ENCODE measurements around the gene ABCB8. TPM values are rescaled to one million over a fixed set of nuclear protein-coding genes. Genes with fewer than 3 reads are reported as not detected.

ABCB8 gene
- total and polyA plus RNA-seq, 9 of the 15 experiments (the other 6 are each of a cell fraction or from before 2014, with no cell fraction given) = 7.6 to 106 (median 36.3) TPM

DNA sequence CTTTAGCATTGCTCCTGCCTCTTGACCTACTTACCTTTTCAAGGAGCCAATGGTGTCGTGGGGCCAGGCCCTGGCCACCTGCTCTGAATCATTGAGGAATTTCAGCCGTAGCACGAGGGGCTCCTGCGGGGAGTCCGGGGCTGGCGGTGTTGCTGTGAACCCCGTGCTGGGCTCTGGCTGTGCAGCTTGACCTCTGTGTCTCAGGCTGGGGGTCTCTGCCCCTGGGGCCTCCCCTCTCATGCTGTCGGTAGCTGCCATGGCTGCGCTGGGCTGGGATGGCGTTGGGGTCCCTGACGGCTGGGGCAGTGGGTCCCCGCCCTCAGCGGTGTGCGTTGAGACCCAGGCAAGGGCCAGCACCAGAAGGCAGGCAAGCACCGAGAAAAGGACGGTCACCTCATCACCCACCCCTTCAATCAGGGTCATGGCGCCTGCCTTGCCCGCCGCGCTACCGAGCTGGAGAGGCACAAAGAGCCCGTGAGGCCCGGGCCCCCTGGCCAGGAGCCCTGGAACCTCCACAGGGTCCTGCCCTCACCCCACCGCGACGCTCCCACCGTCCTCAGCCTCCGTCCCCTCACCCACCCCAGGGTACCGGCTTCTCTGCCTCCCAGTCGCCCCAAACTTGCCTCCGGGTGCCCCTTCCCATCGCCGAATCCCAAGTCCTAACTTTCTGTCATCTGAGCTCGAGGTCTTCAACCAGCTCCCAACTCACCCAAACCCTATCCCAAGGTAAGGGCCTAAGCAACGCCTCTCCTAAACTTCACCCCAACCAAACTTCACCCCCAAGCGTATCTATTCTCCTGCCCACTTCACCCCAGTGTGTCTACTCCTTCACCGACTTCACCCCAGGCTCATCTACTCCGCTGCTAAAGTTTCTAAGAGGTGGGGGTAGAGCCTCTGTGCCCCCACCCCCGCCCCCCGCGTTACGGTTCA, 54.2 kb downstream of the ABCB8 start (continued):
- TF ChIP-seq STAG1 (CRISPR knock-in tag; IDR thresholded peaks at IDR 0.05; ENCODE audit: borderline replicate concordance) (no peak), MED1 (CRISPR knock-in tag; IDR thresholded peaks at IDR 0.05; ENCODE audit: borderline replicate concordance) (no peak), KDM2B (CRISPR knock-in tag; IDR thresholded peaks at IDR 0.05) (no peak), HEY1 (CRISPR knock-in tag; IDR thresholded peaks at IDR 0.05; ENCODE audit: borderline replicate concordance) (no peak), TEAD1 (CRISPR knock-in tag; IDR thresholded peaks at IDR 0.05) (no peak), HLTF (IDR thresholded peaks at IDR 0.05) (peak; percentile 74; the same call in 1 of the 2 replicates), RHOXF2B (CRISPR knock-in tag; conservative IDR thresholded peaks at IDR 0.05) (no peak), ZNF324 (CRISPR knock-in tag; IDR thresholded peaks at IDR 0.05) (no peak), BCOR (IDR thresholded peaks at IDR 0.05) (peak; percentile 66), ZNF140 (CRISPR knock-in tag; IDR thresholded peaks at IDR 0.05) (no peak), TCFL5 (CRISPR knock-in tag; conservative IDR thresholded peaks at IDR 0.05) (no peak), GTF2A2 (tag; IDR thresholded peaks at IDR 0.05) (no peak), ZNF212 (CRISPR knock-in tag; IDR thresholded peaks at IDR 0.05) (no peak), FOXK1 (CRISPR knock-in tag; IDR thresholded peaks at IDR 0.05; ENCODE audit: borderline replicate concordance) (no peak), PHF20 (IDR thresholded peaks at IDR 0.05; ENCODE audit: partially characterized antibody) (no peak), ZNF316 (IDR thresholded peaks at IDR 0.05) (no peak; the same call in 1 of the 2 replicates), KDM5B (IDR thresholded peaks at IDR 0.05; ENCODE audit: insufficient replicate concordance, low read depth, low read length) (peak; percentile 45), EP400 (IDR thresholded peaks at IDR 0.05) (no peak), HMGN3 (IDR thresholded peaks at IDR 0.05; ENCODE audit: borderline replicate concordance, extremely low read depth, insufficient read length, low read depth, low read length) (peak; percentile 81), GATAD2B (IDR thresholded peaks at IDR 0.05; ENCODE audit: borderline replicate concordance) (no peak), ZBTB7A (IDR thresholded peaks at IDR 0.05; ENCODE audit: borderline replicate concordance, control insufficient read depth, low read depth, low read length) (no peak; the same call in 1 of the 2 replicates), CBFA2T3 (IDR thresholded peaks at IDR 0.05) (no peak), PTTG1 (tag; IDR thresholded peaks at IDR 0.05; ENCODE audit: low read depth) (no peak), ZNF707 (CRISPR knock-in tag; conservative IDR thresholded peaks at IDR 0.05) (no peak)
- TF ChIP-seq, protein P1, sequence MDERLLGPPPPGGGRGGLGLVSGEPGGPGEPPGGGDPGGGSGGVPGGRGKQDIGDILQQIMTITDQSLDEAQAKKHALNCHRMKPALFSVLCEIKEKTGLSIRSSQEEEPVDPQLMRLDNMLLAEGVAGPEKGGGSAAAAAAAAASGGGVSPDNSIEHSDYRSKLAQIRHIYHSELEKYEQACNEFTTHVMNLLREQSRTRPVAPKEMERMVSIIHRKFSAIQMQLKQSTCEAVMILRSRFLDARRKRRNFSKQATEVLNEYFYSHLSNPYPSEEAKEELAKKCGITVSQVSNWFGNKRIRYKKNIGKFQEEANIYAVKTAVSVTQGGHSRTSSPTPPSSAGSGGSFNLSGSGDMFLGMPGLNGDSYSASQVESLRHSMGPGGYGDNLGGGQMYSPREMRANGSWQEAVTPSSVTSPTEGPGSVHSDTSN (CRISPR knock-in tag; IDR thresholded peaks at IDR 0.05; ENCODE audit: low read depth) = no peak
- TF ChIP-seq, protein P1 (tag; conservative IDR thresholded peaks at IDR 0.05; ENCODE audit: low read depth) = no peak
- TF ChIP-seq, protein P2, sequence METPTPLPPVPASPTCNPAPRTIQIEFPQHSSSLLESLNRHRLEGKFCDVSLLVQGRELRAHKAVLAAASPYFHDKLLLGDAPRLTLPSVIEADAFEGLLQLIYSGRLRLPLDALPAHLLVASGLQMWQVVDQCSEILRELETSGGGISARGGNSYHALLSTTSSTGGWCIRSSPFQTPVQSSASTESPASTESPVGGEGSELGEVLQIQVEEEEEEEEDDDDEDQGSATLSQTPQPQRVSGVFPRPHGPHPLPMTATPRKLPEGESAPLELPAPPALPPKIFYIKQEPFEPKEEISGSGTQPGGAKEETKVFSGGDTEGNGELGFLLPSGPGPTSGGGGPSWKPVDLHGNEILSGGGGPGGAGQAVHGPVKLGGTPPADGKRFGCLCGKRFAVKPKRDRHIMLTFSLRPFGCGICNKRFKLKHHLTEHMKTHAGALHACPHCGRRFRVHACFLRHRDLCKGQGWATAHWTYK (CRISPR knock-in tag; IDR thresholded peaks at IDR 0.05) = 0 out of 2 replicates have a peak, but pooled peaks have one; percentile 18

All from K562 (cell line).